ENCODE data around the gene CMSS1.

DNA sequence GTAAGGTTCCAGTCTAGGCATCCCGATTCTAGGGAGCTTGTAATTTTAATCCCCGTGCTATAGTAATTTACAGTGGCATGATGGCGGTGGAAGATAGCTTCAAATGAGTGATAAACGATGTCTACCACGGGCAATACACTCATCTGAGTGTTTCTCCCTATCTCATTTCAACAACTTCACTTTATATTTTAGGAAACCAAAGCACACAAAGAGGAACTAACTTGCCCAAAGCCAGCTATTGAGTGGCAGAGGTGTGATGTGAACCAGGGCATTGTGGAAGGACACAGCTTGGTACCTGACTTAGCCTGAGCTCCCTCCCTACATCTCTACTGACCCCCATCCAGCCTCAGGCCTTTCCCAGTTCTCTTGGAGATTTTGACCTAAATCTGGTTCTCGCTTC, 313.6 kb downstream of the CMSS1 start:
- TF ChIP-seq, protein P1, sequence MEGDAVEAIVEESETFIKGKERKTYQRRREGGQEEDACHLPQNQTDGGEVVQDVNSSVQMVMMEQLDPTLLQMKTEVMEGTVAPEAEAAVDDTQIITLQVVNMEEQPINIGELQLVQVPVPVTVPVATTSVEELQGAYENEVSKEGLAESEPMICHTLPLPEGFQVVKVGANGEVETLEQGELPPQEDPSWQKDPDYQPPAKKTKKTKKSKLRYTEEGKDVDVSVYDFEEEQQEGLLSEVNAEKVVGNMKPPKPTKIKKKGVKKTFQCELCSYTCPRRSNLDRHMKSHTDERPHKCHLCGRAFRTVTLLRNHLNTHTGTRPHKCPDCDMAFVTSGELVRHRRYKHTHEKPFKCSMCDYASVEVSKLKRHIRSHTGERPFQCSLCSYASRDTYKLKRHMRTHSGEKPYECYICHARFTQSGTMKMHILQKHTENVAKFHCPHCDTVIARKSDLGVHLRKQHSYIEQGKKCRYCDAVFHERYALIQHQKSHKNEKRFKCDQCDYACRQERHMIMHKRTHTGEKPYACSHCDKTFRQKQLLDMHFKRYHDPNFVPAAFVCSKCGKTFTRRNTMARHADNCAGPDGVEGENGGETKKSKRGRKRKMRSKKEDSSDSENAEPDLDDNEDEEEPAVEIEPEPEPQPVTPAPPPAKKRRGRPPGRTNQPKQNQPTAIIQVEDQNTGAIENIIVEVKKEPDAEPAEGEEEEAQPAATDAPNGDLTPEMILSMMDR (conservative IDR thresholded peaks at IDR 0.05; ENCODE audit: low read length): no peak
- TF ChIP-seq EZH2phosphoT487 (IDR thresholded peaks at IDR 0.05; ENCODE audit: borderline replicate concordance): no peak

Measured in Loucy (cell line).